C4-2B (cell line): ENCODE results near the gene UBQLN4.
"Not testable (repeated sequence)": the region's sequence is repeated elsewhere in the genome, so short reads cannot be mapped to it uniquely, and the experiment has no call there.

ENCODE experiments used
- H3K27ac ChIP-seq: fragments of 450-650 bp; 2 replicates; pipeline ENCODE4 v1.5.1; 2017
- ZFX ChIP-seq: fragments of 450-650 bp; IDR thresholded peaks from 2 replicates; pipeline ENCODE4 v1.6.1; 2017
- TF ChIP-seq, protein P1 (sequence below): fragments of 450-650 bp; conservative IDR thresholded peaks from 2 replicates; pipeline ENCODE4 v1.5.1; 2017; ENCODE audit warnings: mild to moderate bottlenecking

The UBQLN4 gene

DNA sequence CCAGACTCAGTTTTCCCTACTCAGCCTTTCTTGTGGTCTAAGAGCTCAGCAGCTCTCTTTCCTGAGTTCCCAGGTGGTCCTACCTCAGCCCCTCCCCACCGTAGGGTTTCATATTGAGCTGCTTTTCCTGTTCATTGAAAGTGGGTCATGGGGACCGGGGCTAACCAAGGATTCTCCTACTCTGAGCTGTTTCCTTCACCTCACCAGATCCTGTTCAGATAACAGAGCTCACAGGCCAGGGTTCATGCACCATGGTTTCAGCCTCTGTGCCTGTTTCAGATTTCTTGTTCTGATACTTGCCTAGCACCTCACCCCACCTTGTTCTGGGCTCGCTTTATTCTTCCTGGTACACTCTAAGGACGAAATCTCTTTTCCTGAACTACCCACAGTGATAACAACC lies 8.5 kb downstream of the UBQLN4 start:
- no peak for TF ChIP-seq ZFX
- TF ChIP-seq, protein P1, sequence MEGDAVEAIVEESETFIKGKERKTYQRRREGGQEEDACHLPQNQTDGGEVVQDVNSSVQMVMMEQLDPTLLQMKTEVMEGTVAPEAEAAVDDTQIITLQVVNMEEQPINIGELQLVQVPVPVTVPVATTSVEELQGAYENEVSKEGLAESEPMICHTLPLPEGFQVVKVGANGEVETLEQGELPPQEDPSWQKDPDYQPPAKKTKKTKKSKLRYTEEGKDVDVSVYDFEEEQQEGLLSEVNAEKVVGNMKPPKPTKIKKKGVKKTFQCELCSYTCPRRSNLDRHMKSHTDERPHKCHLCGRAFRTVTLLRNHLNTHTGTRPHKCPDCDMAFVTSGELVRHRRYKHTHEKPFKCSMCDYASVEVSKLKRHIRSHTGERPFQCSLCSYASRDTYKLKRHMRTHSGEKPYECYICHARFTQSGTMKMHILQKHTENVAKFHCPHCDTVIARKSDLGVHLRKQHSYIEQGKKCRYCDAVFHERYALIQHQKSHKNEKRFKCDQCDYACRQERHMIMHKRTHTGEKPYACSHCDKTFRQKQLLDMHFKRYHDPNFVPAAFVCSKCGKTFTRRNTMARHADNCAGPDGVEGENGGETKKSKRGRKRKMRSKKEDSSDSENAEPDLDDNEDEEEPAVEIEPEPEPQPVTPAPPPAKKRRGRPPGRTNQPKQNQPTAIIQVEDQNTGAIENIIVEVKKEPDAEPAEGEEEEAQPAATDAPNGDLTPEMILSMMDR: no peak
- H3K27ac ChIP-seq: no peak overlapping the region

DNA sequence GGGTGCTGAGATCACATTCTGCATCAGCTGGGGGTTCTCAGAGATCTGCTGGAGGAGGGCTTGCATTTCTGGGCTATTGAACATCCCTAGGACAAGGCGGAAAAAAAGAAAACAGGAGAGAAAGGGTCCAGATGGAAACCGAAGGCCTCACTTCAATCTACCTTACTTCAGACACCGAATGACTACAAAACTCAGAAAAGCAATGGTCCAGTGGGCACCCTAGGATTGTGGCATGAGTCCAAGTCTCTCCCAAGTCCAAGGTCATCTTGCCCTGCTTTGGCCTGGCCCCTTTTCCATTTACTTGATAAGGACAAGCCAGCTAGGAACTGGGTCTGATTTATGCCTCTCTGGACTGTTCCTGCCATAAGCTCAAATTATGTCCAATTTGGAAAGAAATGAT lies 10.8 kb downstream of the UBQLN4 start:
- no peak for TF ChIP-seq ZFX
- TF ChIP-seq, protein P1: no peak
- H3K27ac ChIP-seq: no peak overlapping the region

DNA sequence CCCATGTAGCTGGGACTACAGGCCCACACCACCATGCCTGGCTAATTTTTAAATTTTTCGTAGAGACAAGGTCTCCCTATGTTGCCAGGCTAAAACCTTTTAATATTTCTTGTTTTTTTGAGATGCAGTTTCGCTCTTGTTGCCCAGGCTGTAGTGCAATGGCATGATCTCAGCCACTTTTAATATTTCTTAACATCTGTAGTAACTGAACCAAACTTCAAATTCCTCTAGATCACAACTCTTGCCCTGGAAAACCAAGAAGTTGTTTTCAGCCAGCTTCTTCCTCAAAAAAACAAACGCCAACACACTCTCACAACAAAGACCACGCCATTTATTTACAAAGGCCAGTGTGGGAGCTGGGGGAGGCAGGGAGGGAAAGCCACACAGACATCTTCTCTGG lies 18.6 kb downstream of the UBQLN4 start:
- H3K27ac ChIP-seq: not testable (repeated sequence)

DNA sequence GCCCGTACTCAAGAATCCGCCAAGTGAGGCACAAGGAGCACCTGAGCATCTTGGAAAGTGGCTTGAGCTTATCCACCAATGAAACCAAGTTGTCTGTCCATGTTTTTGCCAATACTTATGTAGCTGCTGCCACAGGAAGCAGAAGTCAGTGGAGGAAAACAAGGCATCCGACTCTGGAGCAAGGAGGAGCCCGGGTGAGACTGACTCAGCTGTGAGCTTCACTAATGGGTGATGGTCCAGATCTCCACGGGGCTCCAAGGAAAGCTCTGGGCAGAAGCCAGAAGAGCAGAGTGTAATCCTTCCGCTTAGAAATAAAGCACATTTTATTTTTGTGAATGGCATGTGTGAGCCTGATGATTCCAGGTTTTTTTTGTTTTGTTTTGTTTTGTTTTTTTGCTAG lies 20.6 kb downstream of the UBQLN4 start:
- H3K27ac ChIP-seq: no peak overlapping the region
- TF ChIP-seq, protein P1: no peak
- no peak for TF ChIP-seq ZFX

DNA sequence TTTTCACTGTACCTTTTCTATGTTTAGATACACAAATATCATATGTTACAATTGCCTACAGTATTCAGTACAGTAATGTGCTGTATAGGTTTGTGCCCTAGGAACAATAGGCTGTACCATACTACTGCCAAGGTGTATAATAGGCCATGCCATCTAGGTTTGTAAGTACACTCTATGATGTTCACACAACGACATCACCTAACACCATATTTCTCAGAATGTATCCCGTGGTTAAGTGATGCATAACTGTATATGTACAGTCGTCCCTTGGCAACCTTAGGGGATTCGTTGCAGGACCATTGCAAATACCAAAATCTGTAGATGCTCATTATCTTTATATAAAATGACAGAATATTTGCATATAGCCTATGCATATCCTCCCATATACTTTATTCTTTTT lies 27.0 kb downstream of the UBQLN4 start:
- H3K27ac ChIP-seq: no peak overlapping the region
- TF ChIP-seq, protein P1: no peak
- no peak for TF ChIP-seq ZFX

DNA sequence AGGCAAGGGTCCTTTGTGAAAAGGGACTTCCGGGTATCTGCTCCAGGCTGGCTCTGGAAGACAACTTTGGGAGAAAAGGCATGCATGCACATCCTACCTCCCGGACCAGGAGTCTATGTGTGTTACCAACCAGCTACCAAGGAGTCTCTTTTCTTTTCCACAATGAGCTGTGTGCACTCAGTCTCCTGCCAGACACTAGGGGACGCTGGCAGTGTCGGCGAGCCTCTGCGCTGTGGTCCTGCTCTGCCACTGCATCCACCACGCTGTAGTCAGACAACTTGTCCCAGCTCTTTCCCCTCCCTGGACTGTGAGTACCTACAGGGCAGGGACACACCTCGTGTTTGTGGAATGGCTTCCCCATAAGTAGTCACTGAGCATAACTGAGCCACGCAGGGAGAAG lies 27.7 kb downstream of the UBQLN4 start:
- H3K27ac ChIP-seq: no peak overlapping the region
- TF ChIP-seq, protein P1: no peak
- no peak for TF ChIP-seq ZFX

DNA sequence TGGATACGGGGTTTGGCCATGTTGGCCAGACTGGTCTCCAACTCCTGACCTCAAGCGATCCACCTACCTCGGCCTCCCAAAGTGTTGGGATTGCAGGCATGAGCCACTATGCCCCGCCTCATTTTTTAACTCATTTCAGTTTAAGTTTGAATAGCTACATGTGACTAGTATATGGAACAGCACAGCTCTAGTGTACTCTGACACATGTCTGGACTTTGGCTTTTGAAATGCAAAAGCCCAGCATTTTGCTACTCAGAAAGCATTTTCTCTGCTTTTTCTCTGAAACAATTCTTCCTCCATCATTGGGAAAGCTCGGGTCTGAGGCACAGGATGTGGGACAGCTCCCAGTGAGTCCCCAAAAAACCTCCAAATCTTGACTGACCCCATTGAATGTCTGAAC lies 28.8 kb downstream of the UBQLN4 start:
- H3K27ac ChIP-seq: no peak overlapping the region
- TF ChIP-seq, protein P1: no peak
- no peak for TF ChIP-seq ZFX

DNA sequence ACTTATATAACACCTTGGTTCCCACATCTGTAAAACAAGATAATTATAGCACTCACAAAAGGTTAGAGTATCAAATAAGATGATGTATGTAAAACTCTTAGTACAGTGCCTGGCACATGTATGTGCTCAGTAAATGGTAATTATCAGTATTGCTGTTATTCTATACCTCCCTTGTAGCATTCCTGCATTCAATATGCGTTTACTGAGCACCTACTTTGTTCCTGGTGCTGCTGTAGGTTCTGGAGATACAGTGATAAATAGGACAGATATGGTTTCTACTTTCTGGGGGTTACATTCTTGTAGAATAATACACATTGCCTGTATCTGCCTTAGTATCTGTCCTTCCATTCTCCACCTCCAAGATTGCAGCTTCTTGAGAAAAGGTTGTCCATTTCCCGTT lies 31.6 kb downstream of the UBQLN4 start:
- no peak overlapping the region for H3K27ac ChIP-seq
- no peak for TF ChIP-seq ZFX
- TF ChIP-seq, protein P1: no peak
